ENCODE results near the gene SIRPG. TPM values are rescaled to one million over a fixed set of nuclear protein-coding genes. Genes with fewer than 3 reads are reported as not detected.

The SIRPG gene
- total and polyA plus RNA-seq, 8 donors = 0.15 to 0.58 (median 0.34) TPM; not detected in 1

- H3K4me3 ChIP-seq = no peak overlapping the region
- ATAC-seq = no peak
- no peak for DNase-seq
- TF ChIP-seq CTCF (IDR thresholded peaks at IDR 0.05) = no peak
- H3K4me1 ChIP-seq = no peaks in the 10 kb centered on the region
- H3K27me3 ChIP-seq = no peaks in the 10 kb centered on the region
- H3K36me3 ChIP-seq = no peaks in the 10 kb centered on the region
- no peaks in the 10 kb centered on the region for H3K9me3 ChIP-seq
- intact Hi-C loops (cut with DNase I) = no loop called here
- no peak overlapping the region for H3K27ac ChIP-seq
Observed at GRCh38 chr20:1600736-1601135, 56.8 kb downstream of the SIRPG start.

GRCh38 chr20:1595333-1595732 lies 62.2 kb downstream of the SIRPG start:
- no peak for TF ChIP-seq CTCF (IDR thresholded peaks at IDR 0.05)
- intact Hi-C loops (cut with DNase I) = no loop called here
- DNase-seq = no peak
- no peak for ATAC-seq
- H3K4me3 ChIP-seq = no peak overlapping the region
- no peaks in the 10 kb centered on the region for H3K36me3 ChIP-seq
- no peaks in the 10 kb centered on the region for H3K27me3 ChIP-seq
- H3K27ac ChIP-seq = peak overlapping the region in 1 of 2 donors; percentile 60
- H3K4me1 ChIP-seq = no peaks in the 10 kb centered on the region
- no peaks in the 10 kb centered on the region for H3K9me3 ChIP-seq

GRCh38 chr20:1588533-1589460 lies 68.8 kb downstream of the SIRPG start:
- Histone ChIP-seq H3K9me3 (no peaks in the 10 kb centered on the region), H3K27ac (peak overlapping the region in 1 of 2 donors; percentile 90), H3K36me3 (no peaks in the 10 kb centered on the region), H3K4me1 (no peaks in the 10 kb centered on the region), H3K27me3 (no peaks in the 10 kb centered on the region), H3K4me3 (peak overlapping the region in 1 of 2 donors; percentile 23)
- DNase-seq (no peak), ATAC-seq (no peak)
- intact Hi-C loops (cut with DNase I) = no loop called here
- no peak for TF ChIP-seq CTCF (IDR thresholded peaks at IDR 0.05)

- ATAC-seq = no peak
- Histone ChIP-seq H3K27me3 (no peaks in the 10 kb centered on the region), H3K27ac (peak overlapping the region in 1 of 2 donors; percentile 90), H3K4me1 (no peaks in the 10 kb centered on the region), H3K9me3 (no peaks in the 10 kb centered on the region), H3K36me3 (no peaks in the 10 kb centered on the region), H3K4me3 (peak overlapping the region in 1 of 2 donors; percentile 23)
- no peak for TF ChIP-seq CTCF (IDR thresholded peaks at IDR 0.05)
- DNase-seq = no peak
- intact Hi-C loops (cut with DNase I) = no loop called here
Observed at GRCh38 chr20:1587781-1588532, 69.6 kb downstream of the SIRPG start.

- TF ChIP-seq CTCF (IDR thresholded peaks at IDR 0.05) = no peak
- Histone ChIP-seq H3K4me3 (no peak overlapping the region), H3K27me3 (no peaks in the 10 kb centered on the region), H3K4me1 (peaks cover 0 to 12% of the 10 kb centered on the region in 2 donors), H3K9me3 (no peaks in the 10 kb centered on the region), H3K27ac (no peak overlapping the region), H3K36me3 (peaks cover 0 to 12% of the 10 kb centered on the region in 2 donors)
- DNase-seq (no peak), ATAC-seq (no peak)
- intact Hi-C loops (cut with DNase I) = no loop called here
Observed at GRCh38 chr20:1579488-1579887, 78.1 kb downstream of the SIRPG start.
